PC-3 (cell line): ENCODE measurements around the gene MTLN. TPM values are rescaled to one million over a fixed set of nuclear protein-coding genes. Genes with fewer than 3 reads are reported as not detected.
A peak's percentile ranks its signal among the peaks of the same experiment; 100 is the strongest.
"Not testable (repeated sequence)": the region's sequence is repeated elsewhere in the genome, so short reads cannot be mapped to it uniquely, and the experiment has no call there.

Experiments
- ATAC-seq: fragments of 200-7000 bp; cut with Tn5 transposase; 2 replicates; pipeline ENCODE4 v1.9.1; 2020; ENCODE audit warnings: mild to moderate bottlenecking, moderate library complexity
- Bru-seq: library from RNA; stranded (reverse); fragments of 400-500 nt; gene quantifications from one replicate; lab custom pipeline; 2021; lab: Mats Ljungman, UMichigan
- BruChase-seq, 2 experiments: library from RNA; stranded (reverse); fragments of 400-500 nt; gene quantifications; one replicate each; lab custom pipeline; 2021; lab: Mats Ljungman, UMichigan
- BruUV-seq: library from RNA; stranded (reverse); fragments of 400-500 nt; replicated peaks from 2 replicates; lab custom pipeline; 2021; lab: Mats Ljungman, UMichigan
- CTCF ChIA-PET: fragments of 300-600 bp; sonication (Branson Sonifier 250); formaldehyde crosslinking; loops from one replicate; lab custom pipeline; 2022; ENCODE audit warnings: antibody characterized with exemption; lab: Charles Lee
- POLR2A ChIA-PET: fragments of 300-600 bp; sonication (Branson Sonifier 250); formaldehyde crosslinking; loops from one replicate; lab custom pipeline; 2022; ENCODE audit warnings: antibody characterized with exemption; ENCODE audit not compliant: unreplicated experiment; lab: Charles Lee
- DNase-seq: peaks from one replicate; pipeline ENCODE4 v3.0.0-alpha.2; 2015
- H2AFZ ChIP-seq: fragments of 300-600 bp; sonication (generic); 2 replicates; pipeline ENCODE4 v1.6.0; 2016; ENCODE audit warnings: antibody characterized with exemption, low read length
- H3F3A ChIP-seq: fragments of 300-600 bp; sonication (generic); one replicate; pipeline ENCODE4 v1.6.0; 2017; ENCODE audit warnings: antibody characterized with exemption, low read length, control low read depth, mild to moderate bottlenecking; ENCODE audit not compliant: unreplicated experiment
- H3K27ac ChIP-seq: fragments of 300-600 bp; sonication (generic); 2 replicates; pipeline ENCODE4 v1.5.1; 2016; ENCODE audit warnings: mild to moderate bottlenecking, low read length
- H3K27me3 ChIP-seq: fragments of 300-600 bp; sonication (generic); 2 replicates; pipeline ENCODE4 v1.6.1; 2016; ENCODE audit warnings: low read length, mixed read lengths
- H3K36me3 ChIP-seq: fragments of 300-600 bp; sonication (generic); 2 replicates; pipeline ENCODE4 v1.6.1; 2016; ENCODE audit warnings: low read depth, mixed run types, low read length, mixed read lengths
- H3K4me1 ChIP-seq: fragments of 300-600 bp; sonication (generic); 2 replicates; pipeline ENCODE4 v1.5.1; 2016; ENCODE audit warnings: low read length; ENCODE audit not compliant: insufficient read depth
- H3K4me2 ChIP-seq: fragments of 300-600 bp; sonication (generic); 2 replicates; pipeline ENCODE4 v1.6.0; 2016; ENCODE audit warnings: low read length
- H3K4me3 ChIP-seq: fragments of 300-600 bp; sonication (generic); 2 replicates; pipeline ENCODE4 v1.5.1; 2016; ENCODE audit warnings: mild to moderate bottlenecking, low read length, mixed read lengths
- H3K79me2 ChIP-seq: fragments of 300-600 bp; sonication (generic); 2 replicates; pipeline ENCODE4 v1.6.1; 2017; ENCODE audit warnings: low read length, mixed read lengths
- H3K9ac ChIP-seq: fragments of 300-600 bp; sonication (generic); 2 replicates; pipeline ENCODE4 v1.6.0; 2016; ENCODE audit warnings: mild to moderate bottlenecking, low read length
- H3K9me2 ChIP-seq: fragments of 300-600 bp; sonication (generic); replicated peaks from 2 replicates; pipeline ENCODE4 v1.6.1; 2016; ENCODE audit warnings: mixed run types, low read length, mixed read lengths
- H3K9me3 ChIP-seq: fragments of 300-600 bp; sonication (generic); 2 replicates; pipeline ENCODE4 v1.6.1; 2016; ENCODE audit warnings: low read length, mixed read lengths
- H4K20me1 ChIP-seq: fragments of 300-600 bp; sonication (generic); 2 replicates; pipeline ENCODE4 v1.6.1; 2016; ENCODE audit warnings: low read length, mixed read lengths
- EZH2 ChIP-seq: fragments of 300-600 bp; sonication (generic); IDR thresholded peaks from one replicate; pipeline ENCODE4 v1.6.1; 2017; ENCODE audit warnings: antibody characterized with exemption, mild to moderate bottlenecking, low read length; ENCODE audit not compliant: unreplicated experiment
- EZH2phosphoT487 ChIP-seq: fragments of 300-600 bp; sonication (generic); IDR thresholded peaks from 2 replicates; pipeline ENCODE4 v1.6.1; 2018; ENCODE audit warnings: mild to moderate bottlenecking, antibody characterized with exemption, low read length, borderline replicate concordance
- intact Hi-C: fragments of 100-400 bp; cut with micrococcal nuclease; formaldehyde crosslinking; loops from 2 replicates; pipeline ENCODE4 v1.9.0; 2023
- long read RNA-seq: library from polyadenylated mRNA; unstranded; transcript quantifications from one replicate; pipeline ENCODE4 v2.0.0, GENCODE V29; 2021; ENCODE audit not compliant: unreplicated experiment
- total RNA-seq: library from RNA; depleted of rRNA; stranded (reverse); fragments of >200 nt; gene quantifications from 2 replicates; pipeline ENCODE4 v1.2.3, GENCODE V29; 2014; rRNA removed
- TF ChIP-seq, protein P1 (sequence below): fragments of 300-600 bp; sonication (generic); conservative IDR thresholded peaks from 2 replicates; pipeline ENCODE4 v1.5.1; 2017; ENCODE audit warnings: antibody characterized with exemption, low read depth, mild to moderate bottlenecking, low read length

Gene MTLN, protein sequence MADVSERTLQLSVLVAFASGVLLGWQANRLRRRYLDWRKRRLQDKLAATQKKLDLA
- total RNA-seq = 166 and 181 TPM in 2 replicates
- Bru-seq, nascent RNA = percentile 33 among the genes with signal in this experiment
- BruChase-seq, experiment 1, labeled RNA remaining after a 6-hour chase = percentile 36 among the genes with signal in this experiment
- percentile 21 among the genes with signal in this experiment for BruChase-seq, experiment 2, labeled RNA remaining after a 2-hour chase
- long read RNA-seq, transcript MTLN-203 (2 exons, 441 nt) = major isoform, 17 of 18 reads
- long read RNA-seq, partial matches to known transcripts = 0 of 18 reads
- long read RNA-seq, other reads (novel, unspliced or antisense) = 1 of 18 reads

DNA sequence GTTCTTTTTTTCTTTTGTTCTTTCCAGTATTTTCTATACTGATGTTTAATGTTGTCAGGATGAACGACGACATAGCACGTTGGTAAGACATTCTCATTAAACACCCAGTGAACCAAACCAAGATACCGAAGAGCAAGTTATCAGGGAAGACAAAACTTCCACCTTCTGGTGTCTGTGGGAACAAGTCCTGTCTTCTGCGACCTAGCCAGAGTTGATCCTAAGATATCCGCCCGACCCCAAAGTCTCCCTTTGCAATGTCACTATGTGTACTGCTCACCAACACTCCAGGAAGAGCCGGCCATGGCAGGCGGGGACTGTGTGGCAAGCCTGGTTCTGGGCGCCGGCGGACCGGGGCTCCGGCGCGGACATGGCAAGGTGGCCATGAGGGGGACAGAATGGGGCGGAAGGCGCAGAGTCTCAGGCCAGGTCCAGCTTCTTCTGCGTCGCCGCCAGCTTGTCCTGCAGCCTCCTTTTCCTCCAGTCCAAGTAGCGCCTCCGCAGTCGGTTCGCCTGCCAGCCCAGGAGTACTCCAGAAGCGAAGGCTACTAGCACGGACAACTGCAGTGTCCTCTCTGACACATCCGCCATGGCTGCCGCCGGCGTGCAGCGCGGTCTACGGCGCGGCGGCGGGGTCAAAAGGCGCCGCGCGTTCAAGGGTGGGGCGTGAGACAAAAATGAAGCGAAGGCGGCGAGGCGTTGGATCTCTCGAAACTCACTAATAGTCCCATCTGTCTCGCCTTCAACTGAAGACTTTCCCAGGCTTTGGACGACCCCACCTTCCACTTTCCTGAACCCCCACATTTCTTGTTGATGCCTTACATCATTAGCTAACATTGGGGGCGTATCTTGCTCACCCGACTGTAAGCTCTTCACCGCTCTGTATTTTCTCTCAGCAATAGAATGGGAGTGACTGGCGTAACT lies at the start of gene MTLN:
Gene MTLN, minus strand, starts transcription at position 610 of the 921 bp plus-strand sequence. Its CDS starts 22 bp downstream, at position 588.
- Histone ChIP-seq H3K27ac (peak within 1 kb of the TSS; percentile 54), H3K4me2 (peak within 1 kb of the TSS; percentile 87), H3F3A (no peaks in the 10 kb centered on the region), H3K4me1 (no peaks in the 10 kb centered on the region), H3K4me3 (peak within 1 kb of the TSS; percentile 80), H3K36me3 (no peaks in the 10 kb centered on the region; the same call in 1 of the 2 replicates), H3K9me2 (no peaks in the 10 kb centered on the region), H3K9ac (peak within 1 kb of the TSS; percentile 90), H3K9me3 (no peaks in the 10 kb centered on the region), H2AFZ (peak within 1 kb of the TSS; percentile 86), H4K20me1 (no peaks in the 10 kb centered on the region), H3K27me3 (no peaks in the 10 kb centered on the region), H3K79me2 (peaks cover 21% of the 10 kb centered on the region)
- DNase-seq (peak; percentile 73), ATAC-seq (peak; percentile 88)
- TF ChIP-seq, protein P1, sequence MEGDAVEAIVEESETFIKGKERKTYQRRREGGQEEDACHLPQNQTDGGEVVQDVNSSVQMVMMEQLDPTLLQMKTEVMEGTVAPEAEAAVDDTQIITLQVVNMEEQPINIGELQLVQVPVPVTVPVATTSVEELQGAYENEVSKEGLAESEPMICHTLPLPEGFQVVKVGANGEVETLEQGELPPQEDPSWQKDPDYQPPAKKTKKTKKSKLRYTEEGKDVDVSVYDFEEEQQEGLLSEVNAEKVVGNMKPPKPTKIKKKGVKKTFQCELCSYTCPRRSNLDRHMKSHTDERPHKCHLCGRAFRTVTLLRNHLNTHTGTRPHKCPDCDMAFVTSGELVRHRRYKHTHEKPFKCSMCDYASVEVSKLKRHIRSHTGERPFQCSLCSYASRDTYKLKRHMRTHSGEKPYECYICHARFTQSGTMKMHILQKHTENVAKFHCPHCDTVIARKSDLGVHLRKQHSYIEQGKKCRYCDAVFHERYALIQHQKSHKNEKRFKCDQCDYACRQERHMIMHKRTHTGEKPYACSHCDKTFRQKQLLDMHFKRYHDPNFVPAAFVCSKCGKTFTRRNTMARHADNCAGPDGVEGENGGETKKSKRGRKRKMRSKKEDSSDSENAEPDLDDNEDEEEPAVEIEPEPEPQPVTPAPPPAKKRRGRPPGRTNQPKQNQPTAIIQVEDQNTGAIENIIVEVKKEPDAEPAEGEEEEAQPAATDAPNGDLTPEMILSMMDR = no peak
- TF ChIP-seq EZH2 (no peak), EZH2phosphoT487 (no peak)
- intact Hi-C loops = no loop called here
- CTCF ChIA-PET = no interaction called here
- POLR2A ChIA-PET = interaction anchor here (0.6 kb wide), 1 partner anchor 598 kb away, joined by 3 read pairs; no protein-coding TSS in a partner anchor
- BruUV-seq = TSS peak; percentile 86

DNA sequence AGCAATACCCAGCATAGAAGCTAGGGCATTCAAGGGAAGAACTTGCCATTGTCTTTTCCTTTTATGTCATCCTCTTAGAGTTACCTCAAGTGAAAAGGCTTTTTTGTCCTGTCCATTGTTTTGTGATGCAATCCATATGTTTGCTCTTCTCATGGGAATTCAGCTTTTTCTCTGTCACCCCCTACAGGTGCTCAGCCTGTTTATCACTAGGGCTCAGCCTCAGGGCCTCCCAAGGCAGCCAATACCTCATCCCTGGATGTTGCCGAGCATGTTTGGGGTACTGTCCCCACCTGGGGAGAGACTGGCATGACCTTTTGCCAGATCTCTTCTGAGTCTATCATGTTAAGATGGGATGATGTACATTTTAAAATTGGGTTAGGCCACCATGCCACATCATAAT lies 49.6 kb upstream of the MTLN start:
- ATAC-seq, H3K4me1 ChIP-seq, H3K9me2 ChIP-seq, H2AFZ ChIP-seq, H3K4me3 ChIP-seq, DNase-seq, POLR2A ChIA-PET, H3K27me3 ChIP-seq, CTCF ChIA-PET, H3K4me2 ChIP-seq, H4K20me1 ChIP-seq, BruUV-seq, H3F3A ChIP-seq, intact Hi-C loops, H3K9me3 ChIP-seq, H3K79me2 ChIP-seq, H3K27ac ChIP-seq, H3K36me3 ChIP-seq, H3K9ac ChIP-seq: not testable (repeated sequence)

DNA sequence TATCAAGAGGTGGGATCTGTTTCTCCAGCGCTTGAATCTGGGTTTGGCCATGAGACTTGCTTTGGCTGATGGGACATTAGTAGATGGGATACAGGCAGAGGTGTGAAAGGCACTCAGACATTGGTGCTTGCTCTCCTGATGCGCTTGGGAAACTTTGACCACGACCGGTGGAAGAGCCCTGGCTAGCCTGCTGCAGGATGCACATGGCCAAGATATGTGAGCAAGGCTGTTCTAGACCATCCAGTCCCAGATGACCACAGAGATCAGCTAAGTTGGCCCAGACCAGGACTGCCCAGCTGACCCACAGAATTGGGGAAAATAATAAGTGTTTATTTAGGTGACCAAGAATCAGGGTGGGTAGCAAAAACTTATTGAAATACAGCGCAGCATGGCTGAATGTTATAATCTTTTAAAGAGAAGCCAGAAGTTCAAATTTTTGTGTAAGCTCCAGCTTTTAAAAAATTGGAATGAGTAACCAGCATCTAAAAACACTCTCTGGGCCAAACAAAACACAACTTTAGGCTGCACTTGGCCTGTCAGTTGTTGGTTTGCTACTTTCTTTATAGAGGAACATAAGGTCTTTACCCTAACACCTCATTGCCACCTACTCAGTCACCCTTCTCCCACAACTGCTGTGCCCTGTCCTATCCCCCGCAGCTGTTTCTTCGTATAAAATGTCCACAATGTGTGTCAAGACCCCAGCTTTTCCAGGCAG lies 35.9 kb upstream of the MTLN start:
- DNase-seq, H3K27ac ChIP-seq, H3K9ac ChIP-seq, CTCF ChIA-PET, H3K9me3 ChIP-seq, H3K4me1 ChIP-seq, H2AFZ ChIP-seq, H3K4me3 ChIP-seq, H3K36me3 ChIP-seq, intact Hi-C loops, H3K9me2 ChIP-seq, ATAC-seq, H3K27me3 ChIP-seq, H3K79me2 ChIP-seq, H4K20me1 ChIP-seq, POLR2A ChIA-PET, BruUV-seq, H3F3A ChIP-seq, H3K4me2 ChIP-seq: not testable (repeated sequence)

DNA sequence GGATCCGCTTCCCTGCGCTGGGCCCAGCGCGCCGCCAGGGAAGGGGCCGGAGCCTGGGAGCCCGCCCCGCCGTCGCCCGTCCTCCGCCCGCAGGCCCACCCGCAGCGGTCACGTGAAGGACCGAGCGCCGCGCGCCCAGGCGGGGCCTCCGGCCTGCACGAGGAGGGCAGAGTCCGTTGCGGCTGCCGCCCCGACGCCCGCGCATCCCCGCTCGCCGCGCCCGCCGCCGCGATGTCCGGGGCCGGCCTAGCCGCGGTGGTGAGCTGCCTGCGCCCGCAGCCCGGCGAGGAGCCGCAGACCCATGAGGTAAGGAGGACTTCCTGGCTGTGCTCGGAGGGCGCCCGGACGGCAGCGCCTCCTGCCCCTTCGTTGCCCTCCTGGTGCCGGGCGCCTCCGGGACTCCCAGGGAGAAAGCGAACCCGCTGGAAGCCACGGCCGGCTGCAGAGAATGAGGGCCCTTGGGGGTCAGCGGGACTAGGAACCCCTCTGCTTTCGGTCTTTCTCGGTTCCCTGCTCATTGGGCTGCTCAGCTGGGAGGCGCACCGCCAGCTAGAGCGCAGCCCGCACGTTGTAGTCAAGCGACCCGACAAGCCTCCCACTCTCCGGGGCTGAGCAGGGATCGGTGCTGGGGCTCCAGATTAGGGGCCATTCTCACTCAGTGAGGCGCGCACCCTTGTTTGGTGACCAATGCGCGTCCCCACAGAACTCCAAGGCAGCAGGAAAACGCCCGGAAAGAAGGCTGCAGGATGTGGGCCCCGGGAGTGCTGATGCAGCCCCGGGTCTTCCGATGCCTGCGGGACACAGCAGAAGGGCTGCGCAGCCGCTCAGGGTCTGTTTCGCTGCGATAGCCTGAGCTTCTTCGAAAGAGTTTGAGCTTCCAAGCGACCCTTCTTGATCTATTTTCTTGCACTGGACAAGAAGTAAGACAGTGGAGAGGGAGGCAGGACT lies 33.4 kb upstream of the MTLN start:
- H3K27ac ChIP-seq, BruUV-seq, H3K9me2 ChIP-seq, POLR2A ChIA-PET, H3K9me3 ChIP-seq, H3F3A ChIP-seq, H3K4me2 ChIP-seq, H3K27me3 ChIP-seq, DNase-seq, ATAC-seq, H3K79me2 ChIP-seq, H4K20me1 ChIP-seq, CTCF ChIA-PET, intact Hi-C loops, H3K36me3 ChIP-seq, H3K4me1 ChIP-seq, H3K9ac ChIP-seq, H2AFZ ChIP-seq, H3K4me3 ChIP-seq: not testable (repeated sequence)
